Adrenal gland (tissue), 12 donors: ENCODE data around the gene PDE6B. TPM values are rescaled to one million over a fixed set of nuclear protein-coding genes. Genes with fewer than 3 reads are reported as not detected.

Experiments used
- DNase-seq, 7 donors: peaks; one replicate each; pipeline ENCODE4 v3.0.0-alpha.2; 2019 to 2020
- H3K27ac ChIP-seq, 5 donors: fragments of 200-600 bp; sonication (generic) in 4 of 5; 1 replicate in 3 of 5; 2 replicates in 2 of 5; pipeline versions ENCODE4 v1.5.1 to v1.8.0; 2016 to 2020; ENCODE audit warnings: mild to moderate bottlenecking in 1 of 5
- H3K27me3 ChIP-seq: fragments of 200-600 bp; 2 replicates; pipeline ENCODE4 v1.8.0; 2021
- H3K36me3 ChIP-seq, 2 donors: fragments of 200-600 bp; replicated peaks in 1 of 2; 1 replicate in 1 of 2; 2 replicates in 1 of 2; pipeline versions ENCODE4 v1.5.1 to v1.8.0; 2018 to 2022
- H3K4me1 ChIP-seq, 2 donors: fragments of 200-600 bp; replicated peaks in 1 of 2; 1 replicate in 1 of 2; 2 replicates in 1 of 2; pipeline versions ENCODE4 v1.5.1 to v1.8.0; 2018 to 2021
- H3K4me3 ChIP-seq, 4 donors: fragments of 200-600 bp; sonication (generic) in 3 of 4; one replicate each; pipeline ENCODE4 v1.5.1; 2016 to 2018
- H3K9me3 ChIP-seq, 3 donors: fragments of 200-600 bp; sonication (generic) in 1 of 3; replicated peaks in 1 of 3; 1 replicate in 2 of 3; 2 replicates in 1 of 3; pipeline versions ENCODE4 v1.5.1 to v1.8.0; 2016 to 2021
- CTCF ChIP-seq, 6 experiments: fragments of 450-650 bp in 4 of 6; fragments of 200-600 bp in 2 of 6; sonication (generic) in 1 of 6; IDR thresholded peaks; 1 replicate in 5 of 6; 2 replicates in 1 of 6; pipeline versions ENCODE4 v1.5.1 to v1.8.0; 2016 to 2021; ENCODE audit warnings: antibody characterized with exemption in 6 of 6, mild to moderate bottlenecking in 2 of 6, moderate library complexity in 1 of 6
- POLR2A ChIP-seq, 2 donors: fragments of 450-650 bp; IDR thresholded peaks; one replicate each; pipeline ENCODE4 v1.6.1; 2017; ENCODE audit warnings: antibody characterized with exemption in 2 of 2, mild to moderate bottlenecking in 2 of 2, moderate library complexity in 1 of 2
- WGBS, 4 donors: extraction: QIAGEN DNeasy Blood & Tissue Kit in 2 of 4; methylation state at CpG; one replicate each; pipeline versions ENCODE4 v1.1.5 to v1.1.7; 2013 to 2017; 5-methylcytosine and 5-hydroxymethylcytosine counted together
- intact Hi-C, 2 donors: fragments of 100-400 bp; cut with DNase I; formaldehyde crosslinking; loops; one replicate each; pipeline versions ENCODE4 v1.14.1 to v1.15.0; 2022 to 2023
- polyA plus RNA-seq, 3 donors: library from polyadenylated mRNA; stranded (reverse); fragments of 200-250 nt in 2 of 3; fragments of 350-450 nt in 1 of 3; fragmentation: Illumina TruSeq in 1 of 3; extraction: RNeasy Lipid Tissue Mini Kit (QIAGEN cat#74804) in 1 of 3; gene quantifications; one replicate each; pipeline ENCODE4 v1.2.3, GENCODE V29; 2013 to 2014
- total RNA-seq, 9 donors: library from RNA; depleted of rRNA in 4 of 9; stranded (reverse); fragments of >200 nt in 4 of 9; fragments of 120-200 nt in 1 of 9; fragmentation: NEBNext Ultra II Directional in 1 of 9; extraction: Animal tissue kit (Norgen Biotek cat#: 25700) in 1 of 9; gene quantifications; one replicate each; pipeline versions ENCODE4 v1.1.0 to v1.2.4, GENCODE V29; 2013 to 2023
- donor health status: healthy with polysubstance abuse.
- donor health status: Bipolar disorder and iron deficiency.
- donor health status: DM: yes; HTN: yes; CAD: no.
- donor health status: DM: no; HTN: no; CAD: no.
- donor health status: DM: no; HTN: no; CAD: no.
- donor health status: DM: yes; HTN: yes; CAD: no.

Gene PDE6B
- total and polyA plus RNA-seq, 12 donors = 0.68 to 26.6 (median 1.9) TPM; not detected in 2

- TF ChIP-seq POLR2A (IDR thresholded peaks at IDR 0.05) = no peak
- no peak for TF ChIP-seq CTCF (IDR thresholded peaks at IDR 0.05)
- 47 to 60% (median 54%) methylated on average over 5 to 6 of the region's 6 CpGs for WGBS, 4 donors
- Histone ChIP-seq H3K36me3 (no peaks in the 10 kb centered on the region), H3K9me3 (no peaks in the 10 kb centered on the region), H3K4me3 (no peak overlapping the region), H3K27ac (no peak overlapping the region), H3K4me1 (no peaks in the 10 kb centered on the region), H3K27me3 (peaks cover 19% of the 10 kb centered on the region)
- intact Hi-C loops = no loop called here
- DNase-seq = peak in 1 of 7 donors; percentile 11
Observed at GRCh38 chr4:581181-581580, 44.2 kb upstream of the PDE6B start.

- Histone ChIP-seq H3K27ac (no peak overlapping the region), H3K4me1 (no peaks in the 10 kb centered on the region), H3K36me3 (no peaks in the 10 kb centered on the region), H3K4me3 (no peak overlapping the region), H3K9me3 (no peaks in the 10 kb centered on the region), H3K27me3 (peaks cover 19% of the 10 kb centered on the region)
- intact Hi-C loops = no loop called here
- no peak for TF ChIP-seq POLR2A (IDR thresholded peaks at IDR 0.05)
- 66 to 73% (median 70%) methylated on average over 9 of the region's 9 CpGs for WGBS, 4 donors
- peak in 1 of 7 donors; percentile 11 for DNase-seq
Observed at GRCh38 chr4:581753-582361, 43.5 kb upstream of the PDE6B start.

GRCh38 chr4:583820-584219, 41.6 kb upstream of the PDE6B start:
- TF ChIP-seq CTCF (IDR thresholded peaks at IDR 0.05) (no peak), POLR2A (IDR thresholded peaks at IDR 0.05) (no peak)
- no peak overlapping the region for H3K27ac ChIP-seq
- DNase-seq = no peak
- H3K4me3 ChIP-seq = no peak overlapping the region
- peaks cover 3% of the 10 kb centered on the region for H3K27me3 ChIP-seq
- intact Hi-C loops = no loop called here
- no peaks in the 10 kb centered on the region for H3K4me1 ChIP-seq
- WGBS, 4 donors = 74 to 86% (median 81%) methylated on average over 2 of the region's 2 CpGs
- no peaks in the 10 kb centered on the region for H3K9me3 ChIP-seq
- no peaks in the 10 kb centered on the region for H3K36me3 ChIP-seq

- peak in 1 of 7 donors; percentile 43 for DNase-seq
- 69 to 81% (median 77%) methylated on average over 16 to 25 of the region's 25 CpGs for WGBS, 4 donors
- TF ChIP-seq POLR2A (IDR thresholded peaks at IDR 0.05) (no peak), CTCF (IDR thresholded peaks at IDR 0.05) (no peak)
- Histone ChIP-seq H3K4me1 (no peaks in the 10 kb centered on the region), H3K36me3 (no peaks in the 10 kb centered on the region), H3K27ac (no peak overlapping the region), H3K4me3 (no peak overlapping the region), H3K27me3 (peaks cover 4% of the 10 kb centered on the region), H3K9me3 (no peaks in the 10 kb centered on the region)
- intact Hi-C loops = no loop called here
Observed at GRCh38 chr4:587671-588350, 37.6 kb upstream of the PDE6B start.
